Measurements from ENCODE around the gene EVA1A. TPM values are rescaled to one million over a fixed set of nuclear protein-coding genes. Genes with fewer than 3 reads are reported as not detected.
A peak's percentile ranks its signal among the peaks of the same experiment; 100 is the strongest.

EVA1A gene
- total and polyA plus RNA-seq, 2 experiments from 2014 or later: 4.6 to 7.9 TPM

DNA sequence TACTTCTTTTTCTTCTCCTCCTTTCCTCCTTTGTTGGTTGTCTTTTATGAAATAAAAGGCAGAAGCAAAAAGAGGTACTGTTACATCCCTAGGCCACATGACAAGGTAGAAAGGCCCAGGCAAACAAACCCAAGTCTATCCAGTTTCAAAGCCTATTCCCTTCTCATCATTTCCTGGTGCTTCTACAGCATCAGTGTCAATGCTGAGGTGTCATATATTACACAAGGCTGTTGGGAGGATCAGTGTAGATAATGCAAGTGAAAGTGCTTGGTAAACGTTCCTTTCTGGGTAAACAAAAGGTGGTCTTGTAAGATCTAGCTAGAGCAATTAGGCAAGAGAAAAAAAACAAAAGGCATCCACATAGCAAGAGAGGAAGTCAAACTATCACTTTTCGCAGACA, 64.9 kb downstream of the EVA1A start:
- Mint-ChIP-seq H3K36me3 (ENCODE audit: low read depth) (no peaks in the 10 kb centered on the region), H3K27me3 (ENCODE audit: insufficient read depth, low read depth, poor library complexity) (peaks cover 2% of the 10 kb centered on the region), H3K4me1 (peaks cover 5% of the 10 kb centered on the region; the same call in 2 of the 3 replicates), H3K4me3 (no peak overlapping the region), H3K9me3 (no peaks in the 10 kb centered on the region; the same call in 2 of the 3 replicates), H3K27ac (peak overlapping the region; percentile 58; the same call in 1 of the 2 replicates)
- Histone ChIP-seq H3K27me3 (ENCODE audit: insufficient read depth) (no peaks in the 10 kb centered on the region), H3K4me2 (no peak overlapping the region), H3K79me2 (replicated peaks; ENCODE audit: insufficient read depth) (no peaks in the 10 kb centered on the region), H3F3A (replicated peaks; ENCODE audit: low read depth) (no peaks in the 10 kb centered on the region), H2AFZ (no peak overlapping the region), H3K27ac (ENCODE audit: low read depth) (no peak overlapping the region), H4K20me1 (replicated peaks; ENCODE audit: insufficient read depth) (no peaks in the 10 kb centered on the region), H3K4me1 (ENCODE audit: insufficient read depth) (peaks cover 4% of the 10 kb centered on the region), H3K4me3 (no peak overlapping the region), H3K9me2 (ENCODE audit: insufficient read depth) (0 out of 2 replicates have a peak, but pooled peaks cover 7% of the 10 kb centered on the region), H3K36me3 (ENCODE audit: insufficient read depth) (no peaks in the 10 kb centered on the region)
- DNase-seq (ENCODE audit: low spot score) (no peak), ATAC-seq (no peak)
- TF ChIP-seq ZNF462 (CRISPR knock-in tag; IDR thresholded peaks at IDR 0.05) (no peak), EZH2 (IDR thresholded peaks at IDR 0.05; ENCODE audit: low read depth, unreplicated experiment) (no peak), EZH2phosphoT487 (IDR thresholded peaks at IDR 0.05; ENCODE audit: unreplicated experiment) (no peak), STAT1 (IDR thresholded peaks at IDR 0.05; ENCODE audit: unreplicated experiment) (no peak), NANOG (IDR thresholded peaks at IDR 0.05; ENCODE audit: borderline replicate concordance) (no peak), ZNF331 (CRISPR knock-in tag; IDR thresholded peaks at IDR 0.05; ENCODE audit: low read depth) (no peak), JUNB (IDR thresholded peaks at IDR 0.05; ENCODE audit: unreplicated experiment) (no peak), REST (IDR thresholded peaks at IDR 0.05; ENCODE audit: unreplicated experiment) (no peak), ETS1 (IDR thresholded peaks at IDR 0.05) (no peak), ZNF114 (CRISPR knock-in tag; IDR thresholded peaks at IDR 0.05) (no peak), CREB1 (CRISPR knock-in tag; IDR thresholded peaks at IDR 0.05; ENCODE audit: low read depth) (no peak), POLR2AphosphoS5 (IDR thresholded peaks at IDR 0.05; ENCODE audit: low read depth) (no peak)
- TF ChIP-seq, protein P1, sequence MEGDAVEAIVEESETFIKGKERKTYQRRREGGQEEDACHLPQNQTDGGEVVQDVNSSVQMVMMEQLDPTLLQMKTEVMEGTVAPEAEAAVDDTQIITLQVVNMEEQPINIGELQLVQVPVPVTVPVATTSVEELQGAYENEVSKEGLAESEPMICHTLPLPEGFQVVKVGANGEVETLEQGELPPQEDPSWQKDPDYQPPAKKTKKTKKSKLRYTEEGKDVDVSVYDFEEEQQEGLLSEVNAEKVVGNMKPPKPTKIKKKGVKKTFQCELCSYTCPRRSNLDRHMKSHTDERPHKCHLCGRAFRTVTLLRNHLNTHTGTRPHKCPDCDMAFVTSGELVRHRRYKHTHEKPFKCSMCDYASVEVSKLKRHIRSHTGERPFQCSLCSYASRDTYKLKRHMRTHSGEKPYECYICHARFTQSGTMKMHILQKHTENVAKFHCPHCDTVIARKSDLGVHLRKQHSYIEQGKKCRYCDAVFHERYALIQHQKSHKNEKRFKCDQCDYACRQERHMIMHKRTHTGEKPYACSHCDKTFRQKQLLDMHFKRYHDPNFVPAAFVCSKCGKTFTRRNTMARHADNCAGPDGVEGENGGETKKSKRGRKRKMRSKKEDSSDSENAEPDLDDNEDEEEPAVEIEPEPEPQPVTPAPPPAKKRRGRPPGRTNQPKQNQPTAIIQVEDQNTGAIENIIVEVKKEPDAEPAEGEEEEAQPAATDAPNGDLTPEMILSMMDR (conservative IDR thresholded peaks at IDR 0.05; ENCODE audit: low read depth in 2 of 2): no peak
